Right ventricle myocardium inferior (tissue), 1 donor: ENCODE data around the gene SORBS1. TPM values are rescaled to one million over a fixed set of nuclear protein-coding genes. Genes with fewer than 3 reads are reported as not detected.

ENCODE experiments used
- ATAC-seq: fragments of 200-7000 bp; cut with Tn5 transposase; one replicate; pipeline ENCODE4 v1.9.1; 2020; ENCODE audit warnings: mild to moderate bottlenecking, moderate library complexity
- DNase-seq: peaks from one replicate; pipeline ENCODE4 v3.0.0; 2021; ENCODE audit errors: missing footprints
- intact Hi-C: fragments of 100-400 bp; cut with DNase I; formaldehyde crosslinking; loops from one replicate; pipeline ENCODE4 v1.11.0; 2022
- total RNA-seq: library from RNA; stranded (reverse); fragmentation: NEBNext Ultra II Directional; extraction: Animal tissue kit (Norgen Biotek cat#: 25700); gene quantifications from one replicate; pipeline ENCODE4 v1.2.1, GENCODE V29; 2021
- donor health status: DM: no; HTN: yes; CAD: no; lungs with severe emphysema.

The SORBS1 gene
- total RNA-seq, 1 donor from 2014 or later: 666 TPM

GRCh38 chr10:95503001-95503400, 58.2 kb downstream of the SORBS1 start:
- peak; percentile 17 for ATAC-seq
- no peak for DNase-seq
- intact Hi-C loops: no loop called here

- no peak for DNase-seq
- no peak for ATAC-seq
- intact Hi-C loops: no loop called here
Measured at GRCh38 chr10:95502377-95502776, 58.8 kb downstream of the SORBS1 start.

- no peak for ATAC-seq
- DNase-seq: no peak
- intact Hi-C loops: no loop called here
Measured at GRCh38 chr10:95501203-95502094, 59.7 kb downstream of the SORBS1 start.

- ATAC-seq: no peak
- intact Hi-C loops: no loop called here
- no peak for DNase-seq
Measured at GRCh38 chr10:95500649-95501048, 60.5 kb downstream of the SORBS1 start.

- no peak for DNase-seq
- no peak for ATAC-seq
- intact Hi-C loops: no loop called here
Measured at GRCh38 chr10:95500097-95500496, 61.1 kb downstream of the SORBS1 start.

- intact Hi-C loops: no loop called here
- no peak for DNase-seq
- ATAC-seq: no peak
Measured at GRCh38 chr10:95499482-95499989, 61.6 kb downstream of the SORBS1 start.

- intact Hi-C loops: no loop called here
- no peak for ATAC-seq
- DNase-seq: no peak
Measured at GRCh38 chr10:95496951-95497350, 64.2 kb downstream of the SORBS1 start.

GRCh38 chr10:95496246-95496911, 64.8 kb downstream of the SORBS1 start:
- ATAC-seq (no peak), DNase-seq (no peak)
- intact Hi-C loops: no loop called here

GRCh38 chr10:95493862-95494261, 67.3 kb downstream of the SORBS1 start:
- no peak for DNase-seq
- intact Hi-C loops: no loop called here
- no peak for ATAC-seq

GRCh38 chr10:95487994-95488393, 73.2 kb downstream of the SORBS1 start:
- no peak for ATAC-seq
- intact Hi-C loops: no loop called here

GRCh38 chr10:95485056-95485844, 75.9 kb downstream of the SORBS1 start:
- ATAC-seq (no peak), DNase-seq (no peak)
- intact Hi-C loops: no loop called here

More at GRCh38 chr10:95487994-95488393, 73.2 kb downstream of the SORBS1 start:
- DNase-seq: no peak

- DNase-seq: no peak
- no peak for ATAC-seq
- intact Hi-C loops: loop anchor here (5.0 kb wide), 1 partner anchor 195 kb away; no protein-coding TSS in a partner anchor
Measured at GRCh38 chr10:95482501-95483233, 78.5 kb downstream of the SORBS1 start.

GRCh38 chr10:95480901-95481491, 80.2 kb downstream of the SORBS1 start:
- intact Hi-C loops: loop anchor here (5.0 kb wide), 1 partner anchor 194 kb away; no protein-coding TSS in a partner anchor
- no peak for DNase-seq
- no peak for ATAC-seq

GRCh38 chr10:95480102-95480900, 80.9 kb downstream of the SORBS1 start:
- ATAC-seq (peak; percentile 53), DNase-seq (no peak)
- intact Hi-C loops: loop anchor here (5.0 kb wide), 1 partner anchor 193 kb away; no protein-coding TSS in a partner anchor

- DNase-seq (no peak), ATAC-seq (peak; percentile 24)
- intact Hi-C loops: loop anchor here (5.0 kb wide), 2 partner anchors 33 to 47 kb away; no protein-coding TSS in a partner anchor
Measured at GRCh38 chr10:95478935-95479334, 82.2 kb downstream of the SORBS1 start.

- ATAC-seq (no peak), DNase-seq (no peak)
- intact Hi-C loops: loop anchor here (5.0 kb wide), 2 partner anchors 34 to 46 kb away; no protein-coding TSS in a partner anchor
Measured at GRCh38 chr10:95478185-95478584, 83.0 kb downstream of the SORBS1 start.

GRCh38 chr10:95477175-95477520, 84.0 kb downstream of the SORBS1 start:
- no peak for DNase-seq
- no peak for ATAC-seq
- intact Hi-C loops: loop anchor here (5.0 kb wide), 2 partner anchors 35 to 45 kb away; no protein-coding TSS in a partner anchor
